Activated CD8-positive, alpha-beta memory T cell treated with anti-CD3 and anti-CD28 coated beads, Interleukin-2, amount 50 U/mL, for 1 hour (primary cell): ENCODE results near the gene SLC16A5.
A peak's percentile ranks its signal among the peaks of the same experiment; 100 is the strongest.
"Not testable (repeated sequence)": the region's sequence is repeated elsewhere in the genome, so short reads cannot be mapped to it uniquely, and the experiment has no call there.

ENCODE experiments used
- DNase-seq: peaks from one replicate; pipeline ENCODE4 v3.0.0-alpha.2; 2020; ENCODE audit errors: extremely low read depth

The SLC16A5 gene

GRCh38 chr17:75133001-75133400 is 45.2 kb downstream of the SLC16A5 start:
- DNase-seq = no peak

GRCh38 chr17:75133607-75134347 is 46.0 kb downstream of the SLC16A5 start:
- not testable (repeated sequence) for DNase-seq

- DNase-seq = no peak
These were observed 47.7 kb downstream of the SLC16A5 start for GRCh38 chr17:75135452-75135851.

- DNase-seq = no peak
These were observed 48.2 kb downstream of the SLC16A5 start for GRCh38 chr17:75135946-75136345.

- not testable (repeated sequence) for DNase-seq
These were observed 50.0 kb downstream of the SLC16A5 start for GRCh38 chr17:75137762-75138161.

- no peak for DNase-seq
These were observed 50.8 kb downstream of the SLC16A5 start for GRCh38 chr17:75138519-75138918.

GRCh38 chr17:75142236-75142971 is 54.6 kb downstream of the SLC16A5 start:
- no peak for DNase-seq

- DNase-seq = no peak
These were observed 57.2 kb downstream of the SLC16A5 start for GRCh38 chr17:75144816-75145512.

GRCh38 chr17:75146592-75146991 is 58.8 kb downstream of the SLC16A5 start:
- DNase-seq = no peak

GRCh38 chr17:75147878-75148546 is 60.3 kb downstream of the SLC16A5 start:
- no peak for DNase-seq

GRCh38 chr17:75151930-75152329 is 64.2 kb downstream of the SLC16A5 start:
- DNase-seq = no peak

- no peak for DNase-seq
These were observed 64.8 kb downstream of the SLC16A5 start for GRCh38 chr17:75152523-75152921.

GRCh38 chr17:75152922-75153779 is 65.4 kb downstream of the SLC16A5 start:
- DNase-seq = no peak

- DNase-seq = no peak
These were observed 66.0 kb downstream of the SLC16A5 start for GRCh38 chr17:75153780-75154194.

- DNase-seq = peak; percentile 95
These were observed 66.7 kb downstream of the SLC16A5 start, which contains the start of gene JPT1 for GRCh38 chr17:75154195-75155106. Gene JPT1, minus strand, starts transcription at chr17:75154512. Its CDS starts 115 bp downstream, at chr17:75154397.

GRCh38 chr17:75155191-75155601 is 67.4 kb downstream of the SLC16A5 start:
- no peak for DNase-seq
